Sigmoid colon (tissue), 4 donors: ENCODE data around the gene RNF181.

Source experiments
- CTCF ChIP-seq, 4 experiments: fragments of 450-650 bp in 3 of 4; fragments of 200-600 bp in 1 of 4; IDR thresholded peaks; one replicate each; pipeline ENCODE4 v1.5.1; 2016 to 2019; ENCODE audit warnings: antibody characterized with exemption in 4 of 4, mild to moderate bottlenecking in 3 of 4, moderate library complexity in 2 of 4
- POLR2AphosphoS5 ChIP-seq, 4 donors: sonication (generic); formaldehyde crosslinking; IDR thresholded peaks; one replicate each; pipeline ENCODE4 v1.6.1; 2017; ENCODE audit warnings: antibody characterized with exemption in 4 of 4

- TF ChIP-seq CTCF (IDR thresholded peaks at IDR 0.05) (no peak), POLR2AphosphoS5 (IDR thresholded peaks at IDR 0.05) (no peak)
Measured at GRCh38 chr2:85591563-85591962, 4.0 kb upstream of the RNF181 start.
